Measurements from ENCODE around the gene TPRN. TPM values are rescaled to one million over a fixed set of nuclear protein-coding genes. Genes with fewer than 3 reads are reported as not detected.
A peak's percentile ranks its signal among the peaks of the same experiment; 100 is the strongest.

Gene TPRN
- total RNA-seq, 1 donor from 2014 or later, result 20.7 TPM

DNA sequence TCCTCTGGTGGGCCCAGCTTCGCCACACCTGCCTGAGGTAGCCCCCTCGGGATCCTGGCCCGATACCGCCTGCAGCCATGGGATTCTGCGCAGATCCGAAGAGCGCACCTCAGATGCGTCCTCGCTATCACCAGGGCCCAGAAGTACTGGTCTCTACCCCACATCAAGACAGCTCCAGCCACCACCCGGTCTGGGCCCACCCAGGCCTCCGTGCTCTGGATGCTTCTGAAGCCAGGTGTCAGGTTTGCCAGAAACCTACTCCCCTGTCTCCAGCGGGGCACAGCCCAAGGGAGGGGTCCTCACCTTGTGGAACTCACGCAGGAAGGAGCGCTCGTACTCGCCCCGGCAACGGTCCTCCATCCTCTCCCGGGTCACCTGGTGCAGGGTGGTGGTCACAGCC is 14.6 kb downstream of the TPRN start:
- H3K9me3 Mint-ChIP-seq (ENCODE audit: low read depth), result no peaks in the 10 kb centered on the region
- H3K36me3 Mint-ChIP-seq (ENCODE audit: insufficient read depth), result peaks cover 4% of the 10 kb centered on the region

DNA sequence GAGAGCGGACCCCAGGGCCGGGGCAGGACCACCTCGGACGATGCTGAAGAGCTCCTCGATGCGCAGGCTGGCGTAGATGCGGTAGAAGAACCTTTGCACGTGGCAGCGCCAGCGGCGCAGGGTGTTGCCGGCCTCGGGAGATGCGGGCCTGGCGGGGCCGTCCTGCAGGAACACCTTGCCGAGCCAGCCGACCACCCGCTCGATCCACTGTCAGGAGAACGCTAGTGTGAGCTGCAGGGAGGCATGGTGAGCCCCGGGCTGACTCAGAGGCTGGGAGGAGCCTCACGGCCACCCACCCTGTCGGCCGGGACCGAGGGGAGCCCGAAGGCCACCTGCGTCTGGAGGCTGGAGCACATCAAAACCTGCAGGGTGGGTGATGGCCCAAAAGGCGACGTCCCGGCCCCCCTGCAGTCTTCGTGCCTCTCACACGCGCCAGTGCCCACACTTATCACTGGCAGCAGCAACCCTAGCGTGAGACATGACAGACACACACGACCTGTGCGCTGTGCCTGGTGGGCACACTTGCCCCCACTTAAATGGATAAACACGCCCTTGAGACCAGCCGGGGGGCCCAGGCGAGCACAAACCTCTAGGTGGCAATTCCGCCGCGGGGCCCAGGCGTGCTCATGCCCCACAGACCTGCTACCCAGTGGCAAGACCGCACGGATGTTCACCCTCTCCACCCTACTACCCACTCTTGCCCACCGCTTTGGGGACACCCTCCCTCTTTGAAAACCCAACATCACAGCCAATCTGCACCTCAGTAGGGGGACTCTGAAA is 15.5 kb downstream of the TPRN start:
- no peaks in the 10 kb centered on the region for H3K9me3 Mint-ChIP-seq (ENCODE audit: low read depth)
- no peak overlapping the region for H3K4me3 Mint-ChIP-seq (ENCODE audit: low read depth)
- no peak overlapping the region for H3K27ac Mint-ChIP-seq
- TF ChIP-seq, protein P1, sequence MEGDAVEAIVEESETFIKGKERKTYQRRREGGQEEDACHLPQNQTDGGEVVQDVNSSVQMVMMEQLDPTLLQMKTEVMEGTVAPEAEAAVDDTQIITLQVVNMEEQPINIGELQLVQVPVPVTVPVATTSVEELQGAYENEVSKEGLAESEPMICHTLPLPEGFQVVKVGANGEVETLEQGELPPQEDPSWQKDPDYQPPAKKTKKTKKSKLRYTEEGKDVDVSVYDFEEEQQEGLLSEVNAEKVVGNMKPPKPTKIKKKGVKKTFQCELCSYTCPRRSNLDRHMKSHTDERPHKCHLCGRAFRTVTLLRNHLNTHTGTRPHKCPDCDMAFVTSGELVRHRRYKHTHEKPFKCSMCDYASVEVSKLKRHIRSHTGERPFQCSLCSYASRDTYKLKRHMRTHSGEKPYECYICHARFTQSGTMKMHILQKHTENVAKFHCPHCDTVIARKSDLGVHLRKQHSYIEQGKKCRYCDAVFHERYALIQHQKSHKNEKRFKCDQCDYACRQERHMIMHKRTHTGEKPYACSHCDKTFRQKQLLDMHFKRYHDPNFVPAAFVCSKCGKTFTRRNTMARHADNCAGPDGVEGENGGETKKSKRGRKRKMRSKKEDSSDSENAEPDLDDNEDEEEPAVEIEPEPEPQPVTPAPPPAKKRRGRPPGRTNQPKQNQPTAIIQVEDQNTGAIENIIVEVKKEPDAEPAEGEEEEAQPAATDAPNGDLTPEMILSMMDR (IDR thresholded peaks at IDR 0.05; ENCODE audit: unreplicated experiment), result no peak
- peaks cover 4% of the 10 kb centered on the region for H3K36me3 Mint-ChIP-seq (ENCODE audit: insufficient read depth)
- no peak for DNase-seq (ENCODE audit: low spot score, unreplicated experiment)
- peaks cover 15% of the 10 kb centered on the region for H3K4me1 Mint-ChIP-seq (ENCODE audit: low read depth)
- H3K27me3 Mint-ChIP-seq, result no peaks in the 10 kb centered on the region

More for the DNA sequence above, 14.6 kb downstream of the TPRN start:
- TF ChIP-seq, protein P1 (IDR thresholded peaks at IDR 0.05; ENCODE audit: unreplicated experiment), result no peak
- H3K4me1 Mint-ChIP-seq (ENCODE audit: low read depth), result peaks cover 15% of the 10 kb centered on the region
- no peak overlapping the region for H3K4me3 Mint-ChIP-seq (ENCODE audit: low read depth)
- DNase-seq (ENCODE audit: low spot score, unreplicated experiment), result no peak
- no peak overlapping the region for H3K27ac Mint-ChIP-seq
- no peaks in the 10 kb centered on the region for H3K27me3 Mint-ChIP-seq

DNA sequence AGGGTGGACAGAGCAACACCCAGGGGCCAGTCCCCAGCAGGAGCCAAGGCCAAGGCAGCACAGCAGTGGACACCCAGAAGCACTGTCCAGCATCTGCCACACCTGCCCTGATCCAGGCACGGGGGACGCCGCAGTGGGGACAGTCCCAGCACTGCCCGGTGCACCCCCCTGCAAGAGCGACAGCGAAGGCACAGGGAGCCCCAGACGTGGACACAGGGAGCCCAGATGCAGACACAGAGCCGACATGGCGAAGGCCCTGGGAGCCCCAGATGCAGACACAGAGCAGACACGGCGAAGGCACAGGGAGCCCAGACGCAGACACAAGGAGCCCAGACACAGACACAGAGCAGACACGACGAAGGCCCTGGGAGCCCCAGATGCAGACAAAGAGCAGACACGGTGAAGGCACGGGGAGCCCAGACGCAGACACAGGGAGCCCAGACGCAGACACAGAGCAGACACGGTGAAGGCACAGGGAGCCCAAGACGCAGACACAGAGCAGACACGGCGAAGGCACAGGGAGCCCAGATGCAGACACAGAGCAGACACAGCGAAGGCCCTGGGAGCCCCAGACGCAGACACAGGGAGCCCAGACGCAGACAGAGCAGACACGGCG is 16.5 kb downstream of the TPRN start:
- TF ChIP-seq, protein P1 (IDR thresholded peaks at IDR 0.05; ENCODE audit: unreplicated experiment), result no peak
- H3K27me3 Mint-ChIP-seq, result no peaks in the 10 kb centered on the region
- no peak overlapping the region for H3K27ac Mint-ChIP-seq
- no peaks in the 10 kb centered on the region for H3K9me3 Mint-ChIP-seq (ENCODE audit: low read depth)
- peak overlapping the region; percentile 16 for H3K4me3 Mint-ChIP-seq (ENCODE audit: low read depth)
- no peak for DNase-seq (ENCODE audit: low spot score, unreplicated experiment)
- H3K4me1 Mint-ChIP-seq (ENCODE audit: low read depth), result peaks cover 9% of the 10 kb centered on the region
- H3K36me3 Mint-ChIP-seq (ENCODE audit: insufficient read depth), result peaks cover 4% of the 10 kb centered on the region

DNA sequence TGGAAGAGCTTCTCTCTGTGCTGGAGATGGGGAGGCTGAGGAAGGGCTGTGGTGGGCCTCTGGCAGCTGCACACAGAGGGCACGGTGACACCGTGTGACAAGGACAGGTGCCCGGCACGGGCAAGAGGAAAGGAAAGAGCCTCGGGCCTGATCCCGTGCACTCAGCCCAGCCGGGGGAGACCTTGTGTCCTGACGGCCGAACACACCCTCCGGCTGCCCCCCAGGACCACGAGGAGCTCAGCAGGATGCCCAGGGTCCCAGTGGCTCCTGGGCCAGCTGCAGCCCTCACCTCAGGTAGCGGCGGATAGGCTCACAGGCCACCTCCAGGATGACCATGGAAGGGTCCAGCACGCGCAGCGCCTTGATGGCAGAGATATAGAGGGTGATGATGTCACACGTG is 17.7 kb downstream of the TPRN start:
- Mint-ChIP-seq H3K4me1 (ENCODE audit: low read depth) (peaks cover 7% of the 10 kb centered on the region), H3K36me3 (ENCODE audit: insufficient read depth) (peaks cover 4% of the 10 kb centered on the region), H3K9me3 (ENCODE audit: low read depth) (no peaks in the 10 kb centered on the region), H3K27ac (no peak overlapping the region), H3K4me3 (ENCODE audit: low read depth) (no peak overlapping the region), H3K27me3 (no peaks in the 10 kb centered on the region)
- DNase-seq (ENCODE audit: low spot score, unreplicated experiment), result no peak
- TF ChIP-seq, protein P1 (IDR thresholded peaks at IDR 0.05; ENCODE audit: unreplicated experiment), result no peak

DNA sequence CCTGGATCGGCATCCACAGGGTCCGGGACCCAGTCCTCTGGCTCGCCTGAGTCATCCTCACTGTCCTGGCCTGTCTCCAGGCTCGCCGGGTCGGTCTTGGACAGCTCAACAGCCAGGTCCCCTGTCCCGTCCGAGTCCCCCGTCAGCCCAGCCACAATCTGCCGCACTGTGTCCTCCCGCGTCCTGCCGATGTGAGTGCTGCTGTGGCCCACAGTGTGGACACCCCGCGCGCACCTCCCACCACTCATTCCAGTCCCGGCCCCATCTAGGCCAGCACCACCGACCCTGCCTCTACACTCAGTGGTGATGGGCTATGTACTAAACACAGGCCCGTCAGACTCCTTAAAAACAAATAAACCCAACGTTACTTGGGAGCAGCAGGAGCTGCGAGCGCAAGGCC is 18.9 kb downstream of the TPRN start:
- H3K27me3 Mint-ChIP-seq, result no peaks in the 10 kb centered on the region
- H3K9me3 Mint-ChIP-seq (ENCODE audit: low read depth), result no peaks in the 10 kb centered on the region
- H3K4me1 Mint-ChIP-seq (ENCODE audit: low read depth), result peaks cover under 1% of the 10 kb centered on the region
- H3K27ac Mint-ChIP-seq, result no peak overlapping the region
- TF ChIP-seq, protein P1 (IDR thresholded peaks at IDR 0.05; ENCODE audit: unreplicated experiment), result no peak
- H3K4me3 Mint-ChIP-seq (ENCODE audit: low read depth), result no peak overlapping the region
- no peak for DNase-seq (ENCODE audit: low spot score, unreplicated experiment)
- H3K36me3 Mint-ChIP-seq (ENCODE audit: insufficient read depth), result peaks cover 9% of the 10 kb centered on the region

Data from progenitor cell of endocrine pancreas (in vitro differentiated cells).